Measurements from ENCODE around the gene POLR3B. TPM values are rescaled to one million over a fixed set of nuclear protein-coding genes. Genes with fewer than 3 reads are reported as not detected.

POLR3B gene
- total and polyA plus RNA-seq, 9 of the 15 experiments (the other 6 are each of a cell fraction or from before 2014, with no cell fraction given), result 7.6 to 17.9 (median 14.4) TPM

GRCh38 chr12:106508966-106509365 is 151.4 kb downstream of the POLR3B start (continued):
- TF ChIP-seq ARID3A (IDR thresholded peaks at IDR 0.05; ENCODE audit: borderline replicate concordance, low read depth, low read length) (no peak), FIP1L1 (IDR thresholded peaks at IDR 0.05; ENCODE audit: low read depth, low read length, poor library complexity, severe bottlenecking) (no peak), ZBTB8A (IDR thresholded peaks at IDR 0.05; ENCODE audit: partially characterized antibody) (no peak), ZNF766 (CRISPR knock-in tag; conservative IDR thresholded peaks at IDR 0.05) (no peak), FOXK1 (CRISPR knock-in tag; IDR thresholded peaks at IDR 0.05; ENCODE audit: borderline replicate concordance) (no peak), KLF10 (CRISPR knock-in tag; IDR thresholded peaks at IDR 0.05) (no peak)

- ChIA-PET POLR2A (no interaction called here), CTCF (ENCODE audit: low intra/inter-chr PET ratio) (no interaction called here)
- in situ Hi-C loops (cut with MboI), result no loop called here
- no peak overlapping the region for H3K4me2 ChIP-seq (ENCODE audit: insufficient read depth, low read length)
- H2AFZ ChIP-seq (ENCODE audit: low read depth, low read length), result no peak overlapping the region
- ATAC-seq, result peak; percentile 21; the same call in 2 of the 3 replicates
- no peaks in the 10 kb centered on the region for H3K4me1 ChIP-seq (replicated peaks in 1 of 2; ENCODE audit: control insufficient read depth in 2 of 2, insufficient read depth in 2 of 2, low read length in 2 of 2)
- no peaks in the 10 kb centered on the region for H3K9me1 ChIP-seq (ENCODE audit: control insufficient read depth, insufficient read depth, low read length)
- DNase-seq (ENCODE audit: extremely low read depth in 1 of 4, low spot score in 3 of 4), result no peak
- no peak for FAIRE-seq
- TF ChIP-seq TOE1 (IDR thresholded peaks at IDR 0.05; ENCODE audit: borderline replicate concordance), result no peak
- TF ChIP-seq TOE1 (CRISPR knock-in tag; IDR thresholded peaks at IDR 0.05; ENCODE audit: borderline replicate concordance, low read depth), result no peak
- TF ChIP-seq ETV1 (tag; conservative IDR thresholded peaks at IDR 0.05; ENCODE audit: low read depth), result no peak
- H3K27ac ChIP-seq (ENCODE audit: extremely low read depth, low read depth, low read length), result no peak overlapping the region
- H3K36me3 ChIP-seq (ENCODE audit: control insufficient read depth, insufficient read depth, low read length), result peaks cover 11% of the 10 kb centered on the region; the same call in 2 of the 3 replicates
- no peaks in the 10 kb centered on the region for H3K9me3 ChIP-seq (replicated peaks; ENCODE audit: control insufficient read depth, insufficient read depth, low read depth, low read length)
- 80% methylated on average over 5 of the region's 5 CpGs for WGBS (ENCODE audit: insufficient coverage, low coverage, missing lambda C conversion rate)
- BruUV-seq (replicated peaks), result no TSS peak
- H3K79me2 ChIP-seq (ENCODE audit: control insufficient read depth, insufficient read depth, low read length), result no peaks in the 10 kb centered on the region
- intact Hi-C loops (cut with micrococcal nuclease), result no loop called here
- no peaks in the 10 kb centered on the region for H4K20me1 ChIP-seq (replicated peaks; ENCODE audit: control insufficient read depth, insufficient read depth, low read length)
- no peaks in the 10 kb centered on the region for H3K27me3 ChIP-seq (ENCODE audit: control insufficient read depth in 2 of 2, insufficient read depth in 2 of 2, low read length in 2 of 2)
- no peak overlapping the region for H3K4me3 ChIP-seq
- no peak overlapping the region for H3K9ac ChIP-seq (ENCODE audit: insufficient read depth in 1 of 2, low read depth in 2 of 2, low read length in 2 of 2)
These were observed 153.8 kb downstream of the POLR3B start for GRCh38 chr12:106511365-106511764.

Measured in K562 (cell line).